SU-DHL-6 (cell line): ENCODE measurements around the gene HIVEP1.
A peak's percentile ranks its signal among the peaks of the same experiment; 100 is the strongest.

Experiments used
- H2AFZ ChIP-seq: fragments of 200-600 bp; sonication (generic); 2 replicates; pipeline ENCODE4 v1.6.1; 2014; ENCODE audit warnings: low read depth, mild to moderate bottlenecking, moderate library complexity, mixed read lengths, antibody characterized with exemption, low read length; ENCODE audit not compliant: severe bottlenecking
- H3F3A ChIP-seq: fragments of 200-600 bp; shearing (Covaris generic); 2 replicates; pipeline ENCODE4 v1.6.0; 2016; ENCODE audit warnings: antibody characterized with exemption, mild to moderate bottlenecking; ENCODE audit not compliant: insufficient read depth
- H3K27ac ChIP-seq: fragments of 200-600 bp; sonication (generic); 2 replicates; pipeline ENCODE4 v1.5.1; 2016; ENCODE audit warnings: low read depth, mild to moderate bottlenecking, low read length, moderate library complexity, mixed read lengths
- H3K27me3 ChIP-seq: fragments of 200-600 bp; sonication (generic), shearing (Covaris generic); 2 replicates; pipeline ENCODE4 v1.6.0; 2014; ENCODE audit warnings: mild to moderate bottlenecking, low read length
- H3K36me3 ChIP-seq: fragments of 200-600 bp; sonication (generic); 2 replicates; pipeline ENCODE4 v1.6.1; 2014; ENCODE audit warnings: mild to moderate bottlenecking, low read length, mixed read lengths
- H3K4me2 ChIP-seq: fragments of 300-600, 200-600 bp; shearing (Covaris generic), sonication (generic); 2 replicates; pipeline ENCODE4 v1.6.0; 2014; ENCODE audit warnings: low read length, low read depth, mild to moderate bottlenecking; ENCODE audit not compliant: poor library complexity, severe bottlenecking
- H3K4me3 ChIP-seq: fragments of 200-600 bp; sonication (generic); 2 replicates; pipeline ENCODE4 v1.5.1; 2014; ENCODE audit warnings: antibody characterized with exemption, low read length, mild to moderate bottlenecking, mixed read lengths; ENCODE audit not compliant: insufficient read depth, poor library complexity, severe bottlenecking
- H3K79me2 ChIP-seq: fragments of 200-600 bp; sonication (generic); 2 replicates; pipeline ENCODE4 v1.6.1; 2014; ENCODE audit warnings: mild to moderate bottlenecking, low read length, moderate library complexity; ENCODE audit not compliant: insufficient read depth
- H3K9ac ChIP-seq: fragments of 200-600 bp; sonication (generic); 2 replicates; pipeline ENCODE4 v1.7.0; 2014; ENCODE audit warnings: mild to moderate bottlenecking, low read length
- H3K9me2 ChIP-seq: fragments of 200-600 bp; sonication (generic); replicated peaks from 2 replicates; pipeline ENCODE4 v1.6.1; 2014; ENCODE audit warnings: low read length; ENCODE audit not compliant: insufficient read depth
- H3K9me3 ChIP-seq: fragments of 200-600 bp; sonication (generic); 2 replicates; pipeline ENCODE4 v1.6.1; 2014; ENCODE audit warnings: low read length, mixed read lengths; ENCODE audit not compliant: insufficient read depth
- H4K20me1 ChIP-seq: fragments of 200-600 bp; sonication (generic); 2 replicates; pipeline ENCODE4 v1.6.1; 2014; ENCODE audit warnings: low read depth, mild to moderate bottlenecking, antibody characterized with exemption, low read length, moderate library complexity, mixed read lengths
- EZH2phosphoT487 ChIP-seq: fragments of 200-600 bp; sonication (generic), shearing (Covaris generic); conservative IDR thresholded peaks from 2 replicates; pipeline ENCODE4 v1.6.1; 2018; ENCODE audit warnings: mild to moderate bottlenecking, antibody characterized with exemption, low read length, moderate library complexity, mixed read lengths
- TF ChIP-seq, protein P1 (sequence below): fragments of 200-600 bp; sonication (generic); IDR thresholded peaks from one replicate; pipeline ENCODE4 v1.5.1; 2017; ENCODE audit warnings: antibody characterized with exemption, mild to moderate bottlenecking, low read length, moderate library complexity; ENCODE audit not compliant: insufficient read depth, poor library complexity, severe bottlenecking

Gene HIVEP1

GRCh38 chr6:12000174-12000573, 11.9 kb upstream of the HIVEP1 start:
- H3F3A ChIP-seq = no peaks in the 10 kb centered on the region
- H4K20me1 ChIP-seq = no peaks in the 10 kb centered on the region
- no peaks in the 10 kb centered on the region for H3K36me3 ChIP-seq
- H3K4me3 ChIP-seq = no peak overlapping the region
- no peaks in the 10 kb centered on the region for H3K27me3 ChIP-seq
- no peak for TF ChIP-seq EZH2phosphoT487
- TF ChIP-seq, protein P1, sequence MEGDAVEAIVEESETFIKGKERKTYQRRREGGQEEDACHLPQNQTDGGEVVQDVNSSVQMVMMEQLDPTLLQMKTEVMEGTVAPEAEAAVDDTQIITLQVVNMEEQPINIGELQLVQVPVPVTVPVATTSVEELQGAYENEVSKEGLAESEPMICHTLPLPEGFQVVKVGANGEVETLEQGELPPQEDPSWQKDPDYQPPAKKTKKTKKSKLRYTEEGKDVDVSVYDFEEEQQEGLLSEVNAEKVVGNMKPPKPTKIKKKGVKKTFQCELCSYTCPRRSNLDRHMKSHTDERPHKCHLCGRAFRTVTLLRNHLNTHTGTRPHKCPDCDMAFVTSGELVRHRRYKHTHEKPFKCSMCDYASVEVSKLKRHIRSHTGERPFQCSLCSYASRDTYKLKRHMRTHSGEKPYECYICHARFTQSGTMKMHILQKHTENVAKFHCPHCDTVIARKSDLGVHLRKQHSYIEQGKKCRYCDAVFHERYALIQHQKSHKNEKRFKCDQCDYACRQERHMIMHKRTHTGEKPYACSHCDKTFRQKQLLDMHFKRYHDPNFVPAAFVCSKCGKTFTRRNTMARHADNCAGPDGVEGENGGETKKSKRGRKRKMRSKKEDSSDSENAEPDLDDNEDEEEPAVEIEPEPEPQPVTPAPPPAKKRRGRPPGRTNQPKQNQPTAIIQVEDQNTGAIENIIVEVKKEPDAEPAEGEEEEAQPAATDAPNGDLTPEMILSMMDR = no peak
- no peaks in the 10 kb centered on the region for H3K9me3 ChIP-seq
- no peaks in the 10 kb centered on the region for H3K9me2 ChIP-seq
- no peaks in the 10 kb centered on the region for H3K79me2 ChIP-seq
- H2AFZ ChIP-seq = no peak overlapping the region
- H3K4me2 ChIP-seq = no peak overlapping the region
- no peak overlapping the region for H3K9ac ChIP-seq
- no peak overlapping the region for H3K27ac ChIP-seq

GRCh38 chr6:12001004-12001705, 11.0 kb upstream of the HIVEP1 start:
- H3K36me3 ChIP-seq = no peaks in the 10 kb centered on the region
- no peaks in the 10 kb centered on the region for H4K20me1 ChIP-seq
- no peak overlapping the region for H3K4me2 ChIP-seq
- H3K9me2 ChIP-seq = no peaks in the 10 kb centered on the region
- TF ChIP-seq EZH2phosphoT487 = no peak
- TF ChIP-seq, protein P1 = no peak
- H3K27me3 ChIP-seq = no peaks in the 10 kb centered on the region
- H2AFZ ChIP-seq = no peak overlapping the region
- no peak overlapping the region for H3K4me3 ChIP-seq
- H3F3A ChIP-seq = peaks cover 2% of the 10 kb centered on the region; the same call in 1 of the 2 replicates
- H3K9me3 ChIP-seq = no peaks in the 10 kb centered on the region
- H3K27ac ChIP-seq = no peak overlapping the region
- no peaks in the 10 kb centered on the region for H3K79me2 ChIP-seq
- H3K9ac ChIP-seq = no peak overlapping the region

GRCh38 chr6:12001706-12002435, 10.2 kb upstream of the HIVEP1 start:
- Histone ChIP-seq H3K36me3 (no peaks in the 10 kb centered on the region), H2AFZ (no peak overlapping the region), H3F3A (peaks cover 8% of the 10 kb centered on the region; the same call in 1 of the 2 replicates), H3K27me3 (no peaks in the 10 kb centered on the region), H3K9me3 (no peaks in the 10 kb centered on the region), H3K4me3 (no peak overlapping the region), H3K9me2 (no peaks in the 10 kb centered on the region), H3K27ac (no peak overlapping the region), H3K9ac (no peak overlapping the region), H3K4me2 (no peak overlapping the region), H3K79me2 (no peaks in the 10 kb centered on the region), H4K20me1 (no peaks in the 10 kb centered on the region)
- no peak for TF ChIP-seq EZH2phosphoT487

DNA sequence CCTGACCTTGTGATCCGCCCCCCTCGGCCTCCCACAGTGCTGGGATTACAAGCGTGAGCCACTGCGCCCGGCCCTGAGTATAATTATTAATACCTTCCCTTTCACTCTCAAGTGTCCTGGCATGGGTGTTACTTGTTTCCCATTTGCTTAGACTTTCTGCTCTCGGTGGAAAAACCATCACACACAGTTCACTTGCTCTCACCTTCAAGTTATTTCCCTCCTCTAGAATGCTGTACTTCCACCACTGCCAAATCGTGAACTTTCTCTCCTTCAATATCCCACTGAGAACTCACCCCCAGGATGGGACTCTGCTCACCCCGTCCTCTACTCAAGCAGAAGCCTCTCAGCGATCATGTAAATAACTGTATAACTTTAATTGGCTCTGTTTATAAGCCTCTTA, 4.6 kb upstream of the HIVEP1 start:
- Histone ChIP-seq H3K27me3 (no peaks in the 10 kb centered on the region), H3K36me3 (no peaks in the 10 kb centered on the region), H3K4me2 (peak overlapping the region; percentile 67), H3K9ac (no peak overlapping the region), H3K27ac (0 out of 2 replicates have a peak overlapping the region, but pooled peaks have one; percentile 85), H4K20me1 (no peaks in the 10 kb centered on the region), H3K4me3 (no peak overlapping the region), H3K79me2 (peaks cover 9% of the 10 kb centered on the region; the same call in 1 of the 2 replicates), H3K9me3 (no peaks in the 10 kb centered on the region), H3F3A (peaks cover 31% of the 10 kb centered on the region), H2AFZ (peak overlapping the region; percentile 96), H3K9me2 (no peaks in the 10 kb centered on the region)
- TF ChIP-seq, protein P1 = no peak
